Endothelial cell (in vitro differentiated cells): ENCODE results near the gene VEGFB. TPM values are rescaled to one million over a fixed set of nuclear protein-coding genes. Genes with fewer than 3 reads are reported as not detected.
A peak's percentile ranks its signal among the peaks of the same experiment; 100 is the strongest.

Experiments used
- DNase-seq: peaks from one replicate; pipeline ENCODE4 v3.0.0; 2021; ENCODE audit warnings: low spot score
- H3K27ac Mint-ChIP-seq: one replicate; pipeline ENCODE4 v1.8.0; 2021; ENCODE audit warnings: mixed read lengths, inconsistent platforms; ENCODE audit not compliant: unreplicated experiment
- H3K27me3 Mint-ChIP-seq: one replicate; pipeline ENCODE4 v1.8.0; 2021; ENCODE audit warnings: mild to moderate bottlenecking, moderate library complexity, mixed read lengths, inconsistent platforms; ENCODE audit not compliant: unreplicated experiment
- H3K36me3 Mint-ChIP-seq: one replicate; pipeline ENCODE4 v1.8.0; 2021; ENCODE audit warnings: mild to moderate bottlenecking, low read depth, mixed read lengths, inconsistent platforms; ENCODE audit not compliant: unreplicated experiment
- H3K4me1 Mint-ChIP-seq: one replicate; pipeline ENCODE4 v1.8.0; 2021; ENCODE audit warnings: mild to moderate bottlenecking, mixed read lengths, inconsistent platforms; ENCODE audit not compliant: unreplicated experiment
- H3K4me3 Mint-ChIP-seq: one replicate; pipeline ENCODE4 v1.8.0; 2021; ENCODE audit warnings: mild to moderate bottlenecking, mixed read lengths, inconsistent platforms; ENCODE audit not compliant: unreplicated experiment
- H3K9me3 Mint-ChIP-seq: one replicate; pipeline ENCODE4 v1.8.0; 2021; ENCODE audit warnings: mixed read lengths, inconsistent platforms; ENCODE audit not compliant: unreplicated experiment
- total RNA-seq: library from RNA; stranded (reverse); fragmentation: NEBNext Ultra II Directional; extraction: Animal tissue kit (Norgen Biotek cat#: 25700); gene quantifications from one replicate; pipeline ENCODE4 v1.2.1, GENCODE V29; 2021; ENCODE audit not compliant: unreplicated experiment
- TF ChIP-seq, protein P1 (sequence below): fragments of 200-600 bp; sonication (generic); IDR thresholded peaks from one replicate; pipeline ENCODE4 v1.5.0; 2021; ENCODE audit warnings: antibody characterized with exemption; ENCODE audit not compliant: unreplicated experiment

The VEGFB gene
- total RNA-seq, 1 donor from 2014 or later: 11.5 TPM

DNA sequence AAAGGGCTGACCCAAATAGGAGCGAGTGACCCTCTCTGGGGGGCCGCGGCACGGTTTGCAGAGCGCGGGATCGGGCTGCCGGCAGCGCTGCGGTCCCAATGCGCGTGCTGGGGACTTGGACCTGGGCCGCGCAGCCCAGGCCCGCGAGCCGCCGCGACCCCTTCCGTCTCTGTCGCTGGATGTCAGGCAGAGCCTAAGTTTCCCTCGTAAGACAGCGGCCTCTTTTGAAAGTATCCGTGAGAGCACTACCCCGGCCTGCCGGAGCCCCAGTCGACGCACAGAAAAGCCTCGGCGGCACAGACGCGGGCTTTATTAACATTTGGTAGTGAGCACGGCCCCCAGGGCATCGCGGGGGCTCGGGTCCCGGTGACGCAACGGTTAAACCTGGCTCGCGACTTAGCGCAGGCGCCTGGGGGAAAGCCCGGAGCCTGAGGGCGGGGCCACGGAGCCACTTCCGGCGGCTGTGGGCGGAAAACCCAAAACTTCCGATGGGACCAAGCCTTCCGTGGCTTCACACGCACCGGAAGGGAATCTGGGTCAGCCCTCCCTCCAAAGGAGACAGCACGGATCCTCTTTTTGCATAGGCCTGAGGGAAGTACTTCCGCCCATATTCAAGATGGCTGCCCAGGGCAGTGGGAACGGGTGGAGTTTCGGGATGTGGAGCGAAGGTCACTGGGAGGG is 35.3 kb downstream of the VEGFB start:
- DNase-seq: peak; percentile 94
- H3K4me3 Mint-ChIP-seq: peak overlapping the region; percentile 95
- H3K36me3 Mint-ChIP-seq: peaks cover 14% of the 10 kb centered on the region
- peaks cover 18% of the 10 kb centered on the region for H3K27me3 Mint-ChIP-seq
- peaks cover 17% of the 10 kb centered on the region for H3K4me1 Mint-ChIP-seq
- H3K27ac Mint-ChIP-seq: peak overlapping the region; percentile 96
- H3K9me3 Mint-ChIP-seq: no peaks in the 10 kb centered on the region
- TF ChIP-seq, protein P1, sequence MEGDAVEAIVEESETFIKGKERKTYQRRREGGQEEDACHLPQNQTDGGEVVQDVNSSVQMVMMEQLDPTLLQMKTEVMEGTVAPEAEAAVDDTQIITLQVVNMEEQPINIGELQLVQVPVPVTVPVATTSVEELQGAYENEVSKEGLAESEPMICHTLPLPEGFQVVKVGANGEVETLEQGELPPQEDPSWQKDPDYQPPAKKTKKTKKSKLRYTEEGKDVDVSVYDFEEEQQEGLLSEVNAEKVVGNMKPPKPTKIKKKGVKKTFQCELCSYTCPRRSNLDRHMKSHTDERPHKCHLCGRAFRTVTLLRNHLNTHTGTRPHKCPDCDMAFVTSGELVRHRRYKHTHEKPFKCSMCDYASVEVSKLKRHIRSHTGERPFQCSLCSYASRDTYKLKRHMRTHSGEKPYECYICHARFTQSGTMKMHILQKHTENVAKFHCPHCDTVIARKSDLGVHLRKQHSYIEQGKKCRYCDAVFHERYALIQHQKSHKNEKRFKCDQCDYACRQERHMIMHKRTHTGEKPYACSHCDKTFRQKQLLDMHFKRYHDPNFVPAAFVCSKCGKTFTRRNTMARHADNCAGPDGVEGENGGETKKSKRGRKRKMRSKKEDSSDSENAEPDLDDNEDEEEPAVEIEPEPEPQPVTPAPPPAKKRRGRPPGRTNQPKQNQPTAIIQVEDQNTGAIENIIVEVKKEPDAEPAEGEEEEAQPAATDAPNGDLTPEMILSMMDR: no peak

DNA sequence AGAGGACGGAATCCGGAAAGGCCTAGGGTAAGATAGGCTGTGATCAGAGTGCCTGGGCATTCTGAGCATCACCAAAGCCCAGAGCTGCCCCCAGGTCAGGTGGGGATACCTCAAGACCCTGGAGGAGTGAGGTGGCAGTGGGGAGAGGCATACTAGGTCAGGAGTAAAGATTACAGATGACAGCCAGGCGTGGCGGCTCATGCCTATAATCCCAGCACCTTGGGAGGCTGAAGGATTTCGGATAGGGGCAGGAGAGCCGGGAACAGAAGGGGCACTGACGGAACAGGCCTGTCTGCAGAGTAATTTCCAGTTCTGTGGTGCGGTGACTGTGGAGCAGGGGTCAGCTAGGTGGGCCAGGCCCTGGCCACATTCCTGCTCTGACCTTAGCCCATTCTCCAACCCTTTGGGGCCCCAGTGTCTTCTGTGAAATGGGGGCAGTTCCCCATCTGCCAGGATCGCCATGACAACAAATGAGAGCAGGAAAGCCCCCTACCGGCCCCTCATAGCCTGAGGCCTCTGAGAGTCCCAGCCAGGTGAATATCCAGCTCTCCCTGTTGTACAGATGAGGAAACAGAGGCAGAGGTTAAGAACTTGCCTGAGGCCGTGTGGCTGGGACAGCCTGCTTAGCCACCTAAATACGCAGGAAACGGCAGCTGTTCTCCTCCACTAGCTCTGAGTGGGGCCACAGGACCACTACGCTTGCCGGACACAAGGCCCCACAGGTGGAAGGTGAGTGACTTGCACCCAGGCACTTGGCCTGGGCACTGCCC is 40.8 kb downstream of the VEGFB start:
- H3K9me3 Mint-ChIP-seq: no peaks in the 10 kb centered on the region
- peaks cover 5% of the 10 kb centered on the region for H3K36me3 Mint-ChIP-seq
- no peak overlapping the region for H3K4me3 Mint-ChIP-seq
- TF ChIP-seq, protein P1: no peak
- H3K4me1 Mint-ChIP-seq: peaks cover under 1% of the 10 kb centered on the region
- H3K27ac Mint-ChIP-seq: no peak overlapping the region
- no peak for DNase-seq
- H3K27me3 Mint-ChIP-seq: peaks cover 2% of the 10 kb centered on the region

DNA sequence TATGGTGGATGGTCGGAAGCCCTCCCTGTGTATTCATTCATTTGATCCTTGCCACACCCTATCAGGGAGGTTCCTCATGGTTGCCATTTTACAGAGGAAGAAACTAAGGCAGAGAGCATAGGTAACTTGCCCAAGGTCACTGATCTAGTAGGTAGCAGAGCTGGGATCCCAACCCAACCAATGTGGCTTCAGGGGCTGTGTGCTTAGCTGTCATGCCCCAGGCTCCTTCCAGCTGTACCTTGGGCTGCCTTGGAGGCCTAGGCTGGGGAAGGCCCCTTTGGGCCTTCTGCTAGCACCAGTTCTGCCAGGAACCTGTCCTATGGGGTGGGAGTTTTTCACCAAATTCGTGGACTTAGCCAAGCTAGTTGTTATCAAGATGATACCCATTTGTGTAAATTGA is 41.5 kb downstream of the VEGFB start:
- no peaks in the 10 kb centered on the region for H3K4me1 Mint-ChIP-seq
- H3K36me3 Mint-ChIP-seq: peaks cover 5% of the 10 kb centered on the region
- no peaks in the 10 kb centered on the region for H3K27me3 Mint-ChIP-seq
- H3K27ac Mint-ChIP-seq: no peak overlapping the region
- TF ChIP-seq, protein P1: no peak
- H3K4me3 Mint-ChIP-seq: no peak overlapping the region
- DNase-seq: no peak
- H3K9me3 Mint-ChIP-seq: no peaks in the 10 kb centered on the region

DNA sequence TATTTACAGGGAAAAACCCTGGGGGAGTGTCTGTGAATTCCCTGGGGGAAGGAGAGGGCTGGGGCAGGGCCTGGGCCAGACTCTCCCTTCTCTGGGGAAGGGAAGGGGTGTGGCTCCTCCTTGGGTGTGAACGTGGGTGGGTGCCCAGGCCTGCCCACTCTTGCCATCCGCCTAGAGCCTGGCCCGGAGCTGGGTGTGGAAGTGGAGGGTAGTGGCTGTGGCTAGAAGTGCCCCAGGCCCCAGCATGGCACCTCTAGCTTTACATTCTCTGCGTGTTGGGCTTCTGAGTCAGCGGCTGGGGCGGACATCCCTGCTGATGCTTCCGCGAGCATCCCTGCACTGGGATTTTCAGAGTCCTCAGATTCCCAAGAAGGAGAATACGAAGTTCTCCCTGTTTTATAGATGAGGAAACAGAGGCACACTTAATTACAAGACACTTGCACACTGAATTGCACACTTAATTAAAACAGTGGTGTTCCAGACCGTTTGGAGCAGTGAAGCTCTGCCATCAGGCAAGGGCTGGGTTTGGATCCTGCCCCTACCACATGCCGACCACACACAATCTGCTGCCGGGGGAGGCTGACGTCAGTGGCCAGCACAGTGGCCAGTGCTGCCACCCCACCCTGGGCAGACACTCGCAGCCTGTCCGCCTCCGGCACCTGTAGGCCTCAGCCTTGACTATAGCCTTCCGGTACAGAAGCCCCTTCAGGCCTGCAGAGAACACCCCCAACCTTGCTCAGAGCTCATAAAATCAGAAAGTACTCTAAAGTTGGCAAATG is 42.5 kb downstream of the VEGFB start:
- DNase-seq: no peak
- Mint-ChIP-seq H3K27ac (no peak overlapping the region), H3K9me3 (no peaks in the 10 kb centered on the region), H3K4me1 (no peaks in the 10 kb centered on the region), H3K4me3 (no peak overlapping the region), H3K36me3 (peaks cover 12% of the 10 kb centered on the region), H3K27me3 (no peaks in the 10 kb centered on the region)
- TF ChIP-seq, protein P1: no peak
